ENCODE data around the gene KNDC1. TPM values are rescaled to one million over a fixed set of nuclear protein-coding genes. Genes with fewer than 3 reads are reported as not detected.

KNDC1 gene
- total RNA-seq, 2 donors from 2014 or later: 0.28 to 1.2 TPM

GRCh38 chr10:133270773-133271297 lies 110.8 kb downstream of the KNDC1 start:
- Mint-ChIP-seq H3K36me3 (ENCODE audit: insufficient read depth in 2 of 2) (peaks cover 0 to 3% of the 10 kb centered on the region in 2 donors), H3K27me3 (ENCODE audit: low read depth) (no peaks in the 10 kb centered on the region), H3K4me1 (ENCODE audit: low read depth) (peaks cover 8% of the 10 kb centered on the region), H3K4me3 (no peak overlapping the region), H3K27ac (no peak overlapping the region), H3K9me3 (no peaks in the 10 kb centered on the region)
- ATAC-seq (replicated peaks in 1 of 2): no peak
- no peak for DNase-seq

- Mint-ChIP-seq H3K27ac (no peak overlapping the region), H3K27me3 (ENCODE audit: low read depth) (no peaks in the 10 kb centered on the region), H3K36me3 (ENCODE audit: insufficient read depth in 2 of 2) (peaks cover 0 to 3% of the 10 kb centered on the region in 2 donors), H3K4me1 (ENCODE audit: low read depth) (peaks cover 6% of the 10 kb centered on the region), H3K4me3 (no peak overlapping the region), H3K9me3 (no peaks in the 10 kb centered on the region)
- ATAC-seq (replicated peaks in 1 of 2) (no peak), DNase-seq (no peak)
Measured at GRCh38 chr10:133271521-133272300, 111.7 kb downstream of the KNDC1 start.

GRCh38 chr10:133272301-133272963 lies 112.4 kb downstream of the KNDC1 start:
- Mint-ChIP-seq H3K9me3 (no peaks in the 10 kb centered on the region), H3K27ac (no peak overlapping the region), H3K4me1 (ENCODE audit: low read depth) (peaks cover 7% of the 10 kb centered on the region), H3K36me3 (ENCODE audit: insufficient read depth in 2 of 2) (peaks cover 0 to 3% of the 10 kb centered on the region in 2 donors), H3K27me3 (ENCODE audit: low read depth) (no peaks in the 10 kb centered on the region), H3K4me3 (no peak overlapping the region)
- no peak for DNase-seq
- ATAC-seq (replicated peaks in 1 of 2): no peak

- H3K4me1 Mint-ChIP-seq (ENCODE audit: low read depth): peaks cover 12% of the 10 kb centered on the region
- no peak overlapping the region for H3K4me3 Mint-ChIP-seq
- no peaks in the 10 kb centered on the region for H3K27me3 Mint-ChIP-seq (ENCODE audit: low read depth)
- no peak overlapping the region for H3K27ac Mint-ChIP-seq
- no peak for DNase-seq
- no peaks in the 10 kb centered on the region for H3K9me3 Mint-ChIP-seq
- no peak for ATAC-seq (replicated peaks in 1 of 2)
- peaks cover 0 to 3% of the 10 kb centered on the region in 2 donors for H3K36me3 Mint-ChIP-seq (ENCODE audit: insufficient read depth in 2 of 2)
Measured at GRCh38 chr10:133272964-133273420, 113.0 kb downstream of the KNDC1 start.

GRCh38 chr10:133273534-133274143 lies 113.6 kb downstream of the KNDC1 start:
- Mint-ChIP-seq H3K4me1 (ENCODE audit: low read depth) (peaks cover 19% of the 10 kb centered on the region), H3K27me3 (ENCODE audit: low read depth) (no peaks in the 10 kb centered on the region), H3K36me3 (ENCODE audit: insufficient read depth in 2 of 2) (peaks cover 0 to 3% of the 10 kb centered on the region in 2 donors), H3K27ac (no peak overlapping the region), H3K9me3 (no peaks in the 10 kb centered on the region), H3K4me3 (peak overlapping the region in 1 of 2 donors; percentile 12)
- DNase-seq: no peak
- ATAC-seq (replicated peaks in 1 of 2): no peak

GRCh38 chr10:133274751-133275683 lies 115.0 kb downstream of the KNDC1 start:
- Mint-ChIP-seq H3K36me3 (ENCODE audit: insufficient read depth in 2 of 2) (peaks cover 0 to 4% of the 10 kb centered on the region in 2 donors), H3K27me3 (ENCODE audit: low read depth) (no peaks in the 10 kb centered on the region), H3K27ac (peak overlapping the region; percentile 82), H3K4me3 (peak overlapping the region; percentile 93 to 94), H3K9me3 (no peaks in the 10 kb centered on the region), H3K4me1 (ENCODE audit: low read depth) (peaks cover 22% of the 10 kb centered on the region)
- DNase-seq (peak; percentile 79 to 80), ATAC-seq (replicated peaks in 1 of 2) (peak; percentile 65 to 71)

- H3K4me1 Mint-ChIP-seq (ENCODE audit: low read depth): peaks cover 22% of the 10 kb centered on the region
- peak; percentile 56 to 61 for ATAC-seq (replicated peaks in 1 of 2)
- H3K9me3 Mint-ChIP-seq: no peaks in the 10 kb centered on the region
- H3K27me3 Mint-ChIP-seq (ENCODE audit: low read depth): no peaks in the 10 kb centered on the region
- H3K27ac Mint-ChIP-seq: peak overlapping the region; percentile 72
- peak overlapping the region; percentile 93 to 94 for H3K4me3 Mint-ChIP-seq
- H3K36me3 Mint-ChIP-seq (ENCODE audit: insufficient read depth in 2 of 2): peaks cover 0 to 4% of the 10 kb centered on the region in 2 donors
- DNase-seq: peak; percentile 68
Measured at GRCh38 chr10:133275684-133276092, 115.7 kb downstream of the KNDC1 start.

Other genes with a start within 250 kb of the KNDC1 start
- gene CFAP46, start 217.6 kb upstream of the KNDC1 start, total RNA-seq: under 1 TPM; 0.16 to 0.26 TPM
- not detected for gene ADGRA1, start 72.3 kb upstream of the KNDC1 start, total RNA-seq
- gene UTF1, start 70.0 kb downstream of the KNDC1 start, total RNA-seq: under 1 TPM in 1 of 2 donors, not detected in 1; 0.21 TPM
- gene VENTX, start 77.6 kb downstream of the KNDC1 start, total RNA-seq: under 1 TPM in 1 of 2 donors, not detected in 1; 0.21 TPM
- gene ADAM8, start 116.6 kb downstream of the KNDC1 start, total RNA-seq: 100 to 1,000 TPM; 156 to 218 TPM
- gene TUBGCP2, start 148.7 kb downstream of the KNDC1 start, total RNA-seq: 10 to 100 TPM; 50.9 to 51.2 TPM
- 10 to 100 TPM; 46.1 to 49.8 TPM for gene ZNF511, start 148.7 kb downstream of the KNDC1 start, total RNA-seq
- under 1 TPM in 1 of 2 donors, not detected in 1; 0.09 TPM for gene CALY, start 176.7 kb downstream of the KNDC1 start, total RNA-seq
- gene PRAP1, start 187.2 kb downstream of the KNDC1 start, total RNA-seq: not detected
- 10 to 100 TPM; 14.9 to 17.1 TPM for gene FUOM, start 197.8 kb downstream of the KNDC1 start, total RNA-seq
- gene ECHS1, start 213.1 kb downstream of the KNDC1 start, total RNA-seq: 10 to 100 TPM; 47.2 to 53.1 TPM
- 10 to 100 TPM; 12.4 to 13.8 TPM for gene PAOX, start 219.0 kb downstream of the KNDC1 start, total RNA-seq
- gene MTG1, start 233.9 kb downstream of the KNDC1 start, total RNA-seq: 10 to 100 TPM; 58.0 to 67.2 TPM

Measured in activated T-cell treated with anti-CD3 and anti-CD28 coated beads, Interleukin-2, amount 50 U/mL, for 72 hours (primary cell).